Spleen (tissue), 11 donors: ENCODE results near the gene ANKRD11. TPM values are rescaled to one million over a fixed set of nuclear protein-coding genes. Genes with fewer than 3 reads are reported as not detected.

Source experiments
- DNase-seq: peaks from one replicate; pipeline ENCODE4 v3.0.0-alpha.2; 2020
- H3K27ac ChIP-seq, 8 donors: fragments of 200-600 bp; sonication (generic) in 7 of 8; 1 replicate in 4 of 8; 2 replicates in 4 of 8; pipeline versions ENCODE4 v1.5.0 to v1.8.0; 2016 to 2021; ENCODE audit warnings: inconsistent platforms in 4 of 8, mild to moderate bottlenecking in 4 of 8, moderate library complexity in 1 of 8
- H3K27me3 ChIP-seq, 7 donors: fragments of 200-600 bp; sonication (generic) in 6 of 7; replicated peaks in 1 of 7; 1 replicate in 4 of 7; 2 replicates in 3 of 7; pipeline versions ENCODE4 v1.5.0 to v1.8.0; 2016 to 2021; ENCODE audit warnings: inconsistent platforms in 3 of 7, mild to moderate bottlenecking in 1 of 7
- H3K36me3 ChIP-seq, 6 donors: fragments of 200-600 bp; sonication (generic) in 5 of 6; 1 replicate in 4 of 6; 2 replicates in 2 of 6; pipeline versions ENCODE4 v1.5.0 to v1.8.0; 2016 to 2021; ENCODE audit warnings: inconsistent platforms in 2 of 6
- H3K4me1 ChIP-seq, 6 donors: fragments of 200-600 bp; sonication (generic) in 5 of 6; 1 replicate in 3 of 6; 2 replicates in 3 of 6; pipeline versions ENCODE4 v1.5.0 to v1.8.0; 2016 to 2021; ENCODE audit warnings: inconsistent platforms in 3 of 6
- H3K4me3 ChIP-seq, 8 donors: fragments of 200-600 bp; sonication (generic) in 7 of 8; 1 replicate in 4 of 8; 2 replicates in 4 of 8; pipeline versions ENCODE4 v1.5.0 to v1.8.0; 2016 to 2021; ENCODE audit warnings: inconsistent platforms in 4 of 8, mild to moderate bottlenecking in 4 of 8, moderate library complexity in 2 of 8
- H3K9me3 ChIP-seq, 8 donors: fragments of 200-600 bp; sonication (generic) in 7 of 8; 1 replicate in 4 of 8; 2 replicates in 4 of 8; pipeline versions ENCODE4 v1.5.0 to v1.8.0; 2016 to 2021; ENCODE audit warnings: inconsistent platforms in 4 of 8
- CTCF ChIP-seq, 11 experiments: fragments of 200-600 bp in 7 of 11; fragments of 450-650 bp in 4 of 11; sonication (generic) in 4 of 11; IDR thresholded peaks in 8 of 11; conservative IDR thresholded peaks in 3 of 11; 1 replicate in 7 of 11; 2 replicates in 4 of 11; pipeline versions ENCODE4 v1.4.0 to v1.8.0; 2016 to 2021; ENCODE audit warnings: antibody characterized with exemption in 11 of 11, inconsistent platforms in 4 of 11, mild to moderate bottlenecking in 1 of 11
- POLR2A ChIP-seq, 3 donors: fragments of 450-650 bp; IDR thresholded peaks; one replicate each; pipeline ENCODE4 v1.5.1; 2017; ENCODE audit warnings: antibody characterized with exemption in 3 of 3, mild to moderate bottlenecking in 1 of 3
- POLR2AphosphoS5 ChIP-seq, 3 donors: sonication (generic); formaldehyde crosslinking; IDR thresholded peaks; one replicate each; pipeline ENCODE4 v1.5.1; 2017; ENCODE audit warnings: antibody characterized with exemption in 3 of 3
- WGBS, 5 donors: extraction: QIAGEN DNeasy Blood & Tissue Kit in 3 of 5; methylation state at CpG; one replicate each; pipeline versions ENCODE4 v1.1.5 to v1.1.7; 2013 to 2018; 5-methylcytosine and 5-hydroxymethylcytosine counted together
- intact Hi-C: fragments of 100-400 bp; cut with DNase I; formaldehyde crosslinking; loops from one replicate; pipeline ENCODE4 v1.15.0; 2023; ENCODE audit warnings: low total_unique reads
- polyA plus RNA-seq, 3 donors: library from polyadenylated mRNA; stranded (reverse); fragments of 200-250 nt; gene quantifications; one replicate each; pipeline ENCODE4 v1.2.1, GENCODE V29; 2013
- total RNA-seq, 7 donors: library from RNA; depleted of rRNA in 3 of 7; stranded (reverse); fragments of >200 nt in 3 of 7; fragmentation: NEBNext Ultra II Directional in 4 of 7; extraction: Animal tissue kit (Norgen Biotek cat#: 25700) in 4 of 7; gene quantifications; one replicate each; pipeline versions ENCODE4 v1.1.0 to v1.2.1, GENCODE V29; 2016 to 2021
- donor health status: healthy with polysubstance abuse.
- donor health status: DM: no; HTN: no; CAD: no; lungs with moderate emphysema.
- donor health status: DM: no; HTN: no; CAD: no.
- donor health status: Bipolar disorder and iron deficiency.
- donor health status: healthy.
- donor health status: DM: no; HTN: no; CAD: no.
- donor health status: DM: yes; HTN: yes; CAD: no.

ANKRD11 gene
- total and polyA plus RNA-seq, 10 donors = 29.0 to 203 (median 128) TPM

GRCh38 chr16:89292443-89293078 lies 197.8 kb downstream of the ANKRD11 start:
- H3K9me3 ChIP-seq = no peaks in the 10 kb centered on the region
- peaks cover 0 to 65% (median 19%) of the 10 kb centered on the region in 6 donors for H3K4me1 ChIP-seq
- peaks cover 0 to 64% (median 34%) of the 10 kb centered on the region in 6 donors for H3K36me3 ChIP-seq
- WGBS, 5 donors = 83 to 94% (median 89%) methylated on average over 21 to 22 of the region's 22 CpGs
- H3K27ac ChIP-seq = no peak overlapping the region
- TF ChIP-seq POLR2A (IDR thresholded peaks at IDR 0.05) (no peak), CTCF (IDR thresholded peaks at IDR 0.05 in 8 of 11, conservative IDR thresholded peaks at IDR 0.05 in 3 of 11) (no peak), POLR2AphosphoS5 (IDR thresholded peaks at IDR 0.05) (peak in 1 of 3 donors; percentile 20)
- no peak for DNase-seq
- no peak overlapping the region for H3K4me3 ChIP-seq
- H3K27me3 ChIP-seq = no peaks in the 10 kb centered on the region
- intact Hi-C loops = no loop called here

GRCh38 chr16:89291776-89292175 lies 198.6 kb downstream of the ANKRD11 start:
- no peak for TF ChIP-seq CTCF (IDR thresholded peaks at IDR 0.05 in 8 of 11, conservative IDR thresholded peaks at IDR 0.05 in 3 of 11)
- no peak for TF ChIP-seq POLR2A (IDR thresholded peaks at IDR 0.05)
- TF ChIP-seq POLR2AphosphoS5 (IDR thresholded peaks at IDR 0.05) = no peak
- Histone ChIP-seq H3K9me3 (no peaks in the 10 kb centered on the region), H3K36me3 (peaks cover 0 to 64% (median 39%) of the 10 kb centered on the region in 6 donors), H3K27me3 (no peaks in the 10 kb centered on the region), H3K27ac (no peak overlapping the region), H3K4me3 (no peak overlapping the region), H3K4me1 (peaks cover 0 to 57% (median 16%) of the 10 kb centered on the region in 6 donors)
- 83 to 92% (median 88%) methylated on average over 13 of the region's 13 CpGs for WGBS, 5 donors
- DNase-seq = no peak
- intact Hi-C loops = no loop called here

- TF ChIP-seq POLR2A (IDR thresholded peaks at IDR 0.05) (no peak), POLR2AphosphoS5 (IDR thresholded peaks at IDR 0.05) (no peak), CTCF (IDR thresholded peaks at IDR 0.05 in 8 of 11, conservative IDR thresholded peaks at IDR 0.05 in 3 of 11) (no peak)
- 80 to 87% (median 84%) methylated on average over 9 of the region's 9 CpGs for WGBS, 5 donors
- peaks cover 0 to 53% (median 12%) of the 10 kb centered on the region in 6 donors for H3K4me1 ChIP-seq
- DNase-seq = no peak
- H3K36me3 ChIP-seq = peaks cover 0 to 66% (median 43%) of the 10 kb centered on the region in 6 donors
- no peaks in the 10 kb centered on the region for H3K9me3 ChIP-seq
- no peak overlapping the region for H3K27ac ChIP-seq
- no peaks in the 10 kb centered on the region for H3K27me3 ChIP-seq
- intact Hi-C loops = no loop called here
- H3K4me3 ChIP-seq = no peak overlapping the region
Observed at GRCh38 chr16:89291363-89291762, 199.0 kb downstream of the ANKRD11 start.

GRCh38 chr16:89290887-89291286 lies 199.5 kb downstream of the ANKRD11 start:
- DNase-seq = no peak
- WGBS, 5 donors = 88 to 93% (median 90%) methylated on average over 6 to 17 of the region's 17 CpGs
- intact Hi-C loops = no loop called here

More at GRCh38 chr16:89290887-89291286, 199.5 kb downstream of the ANKRD11 start:
- H3K4me1 ChIP-seq = peaks cover 0 to 48% (median 8%) of the 10 kb centered on the region in 6 donors
- no peak overlapping the region for H3K27ac ChIP-seq
- TF ChIP-seq POLR2AphosphoS5 (IDR thresholded peaks at IDR 0.05) (peak in 2 of 3 donors; percentile 8 to 32), CTCF (IDR thresholded peaks at IDR 0.05 in 8 of 11, conservative IDR thresholded peaks at IDR 0.05 in 3 of 11) (no peak), POLR2A (IDR thresholded peaks at IDR 0.05) (no peak)
- H3K9me3 ChIP-seq = no peaks in the 10 kb centered on the region
- no peak overlapping the region for H3K4me3 ChIP-seq
- peaks cover 0 to 70% (median 48%) of the 10 kb centered on the region in 6 donors for H3K36me3 ChIP-seq
- H3K27me3 ChIP-seq = no peaks in the 10 kb centered on the region
